HepG2 (cell line): ENCODE data around the gene COMMD7. TPM values are rescaled to one million over a fixed set of nuclear protein-coding genes. Genes with fewer than 3 reads are reported as not detected.

Experiments used
- BRD4 ChIP-seq: sonication (generic); formaldehyde crosslinking; IDR thresholded peaks from 2 replicates; pipeline ENCODE4 v1.4.0; 2020; ENCODE audit warnings: missing genetic modification reagents
- CHCHD3 ChIP-seq: sonication (generic); formaldehyde crosslinking; IDR thresholded peaks from 2 replicates; pipeline ENCODE4 v1.8.0; 2022; ENCODE audit warnings: mild to moderate bottlenecking, missing genetic modification reagents, moderate library complexity
- FOXA3 ChIP-seq: IDR thresholded peaks from 2 replicates; pipeline ENCODE4 v1.6.1; 2016; ENCODE audit warnings: missing genetic modification reagents, missing compliant biosample characterization
- GPBP1L1 ChIP-seq: sonication (generic); formaldehyde crosslinking; IDR thresholded peaks from 2 replicates; pipeline ENCODE4 v1.5.0; 2020; ENCODE audit warnings: mild to moderate bottlenecking, missing genetic modification reagents
- IRF2 ChIP-seq: IDR thresholded peaks from 2 replicates; pipeline ENCODE4 v1.6.1; 2018; ENCODE audit warnings: missing genetic modification reagents, missing compliant biosample characterization
- KMT2A ChIP-seq: sonication (generic); formaldehyde crosslinking; IDR thresholded peaks from 2 replicates; pipeline ENCODE4 v1.4.0; 2020; ENCODE audit warnings: missing genetic modification reagents
- MAFF ChIP-seq: IDR thresholded peaks from 2 replicates; pipeline ENCODE4 v1.6.1; 2011; ENCODE audit warnings: low read depth, low read length, improper control_type of control experiment
- NR2C2 ChIP-seq: sonication (generic); formaldehyde crosslinking; IDR thresholded peaks from 2 replicates; pipeline ENCODE4 v1.4.0; 2020; ENCODE audit warnings: missing genetic modification reagents, mild to moderate bottlenecking, moderate library complexity, borderline replicate concordance
- TAF15 ChIP-seq: fragments of 200-400 bp; formaldehyde crosslinking; IDR thresholded peaks from one replicate; pipeline ENCODE4 v1.6.1; 2018; ENCODE audit warnings: mild to moderate bottlenecking, low read depth, low read length; ENCODE audit not compliant: poor library complexity, severe bottlenecking
- TOPORS ChIP-seq: sonication (generic); formaldehyde crosslinking; IDR thresholded peaks from 2 replicates; pipeline ENCODE4 v1.8.0; 2023; ENCODE audit warnings: mild to moderate bottlenecking, missing genetic modification reagents
- WIZ ChIP-seq: sonication (generic); formaldehyde crosslinking; IDR thresholded peaks from 2 replicates; pipeline ENCODE4 v1.5.1; 2020; ENCODE audit warnings: mild to moderate bottlenecking, missing genetic modification reagents
- YY1 ChIP-seq: IDR thresholded peaks from 2 replicates; pipeline ENCODE4 v1.6.1; 2011; ENCODE audit warnings: low read length, low read depth, moderate library complexity, mild to moderate bottlenecking; ENCODE audit not compliant: insufficient read depth, insufficient replicate concordance
- ZFP90 ChIP-seq: sonication (generic); formaldehyde crosslinking; IDR thresholded peaks from 2 replicates; pipeline ENCODE4 v1.8.0; 2022; ENCODE audit warnings: missing genetic modification reagents, mild to moderate bottlenecking, inconsistent platforms, borderline replicate concordance
- ZNF20 ChIP-seq: sonication (generic); formaldehyde crosslinking; IDR thresholded peaks from 2 replicates; pipeline ENCODE4 v1.4.0; 2020; ENCODE audit warnings: mild to moderate bottlenecking, moderate library complexity, missing genetic modification reagents
- ZNF331 ChIP-seq: sonication (generic); formaldehyde crosslinking; IDR thresholded peaks from 2 replicates; pipeline ENCODE4 v1.4.0; 2020; ENCODE audit warnings: missing genetic modification reagents
- ZNF343 ChIP-seq: sonication (generic); formaldehyde crosslinking; IDR thresholded peaks from 2 replicates; pipeline ENCODE4 v1.4.0; 2020; ENCODE audit warnings: mild to moderate bottlenecking, missing genetic modification reagents
- ZNF557 ChIP-seq: sonication (generic); formaldehyde crosslinking; IDR thresholded peaks from 2 replicates; pipeline ENCODE4 v1.4.0; 2020; ENCODE audit warnings: missing genetic modification reagents
- ZNF7 ChIP-seq: IDR thresholded peaks from 2 replicates; pipeline ENCODE4 v1.6.1; 2016; ENCODE audit warnings: missing biosample characterization, missing genetic modification reagents
- ZNF780A ChIP-seq: sonication (generic); formaldehyde crosslinking; IDR thresholded peaks from 2 replicates; pipeline ENCODE4 v1.8.0; 2022; ENCODE audit warnings: mild to moderate bottlenecking, missing genetic modification reagents, moderate library complexity
- polyA plus RNA-seq, 8 experiments: library from polyadenylated mRNA; depleted of rRNA in 3 of 8; stranded (reverse) in 7 of 8; unstranded in 1 of 8; fragments of >200 nt; fragmentation: Illumina TruSeq in 4 of 8; extraction: Trizol in 4 of 8; gene quantifications; 2 replicates each; pipeline versions ENCODE4 v1.2.1 to v1.2.3, GENCODE V29; 2011 to 2016; ENCODE audit warnings: low read depth in 4 of 8, missing spikeins in 1 of 8, mixed read lengths in 1 of 8; ENCODE audit not compliant: insufficient read depth in 1 of 8
- total RNA-seq, 5 experiments: library from RNA; depleted of rRNA; stranded (reverse); fragments of >200 nt; fragmentation: Illumina TruSeq; extraction: Trizol; gene quantifications; 2 replicates each; pipeline ENCODE4 v1.2.3, GENCODE V29; 2016; ENCODE audit warnings: low read depth in 1 of 5
- TF ChIP-seq, protein P1 (sequence below): sonication (generic); formaldehyde crosslinking; IDR thresholded peaks from 2 replicates; pipeline ENCODE4 v1.5.0; 2020; ENCODE audit warnings: missing genetic modification reagents
- TF ChIP-seq, protein P2 (sequence below): sonication (generic); formaldehyde crosslinking; conservative IDR thresholded peaks from 2 replicates; pipeline ENCODE4 v1.4.0; 2020; ENCODE audit warnings: missing genetic modification reagents
- TF ChIP-seq, protein P3 (sequence below): sonication (generic); formaldehyde crosslinking; IDR thresholded peaks from 2 replicates; pipeline ENCODE4 v1.5.0; 2020; ENCODE audit warnings: mild to moderate bottlenecking, missing genetic modification reagents, borderline replicate concordance

Gene COMMD7
- total and polyA plus RNA-seq, 2 of the 13 experiments (the other 11 are each of a cell fraction or from before 2014, with no cell fraction given), result 42.1 to 53.3 TPM

DNA sequence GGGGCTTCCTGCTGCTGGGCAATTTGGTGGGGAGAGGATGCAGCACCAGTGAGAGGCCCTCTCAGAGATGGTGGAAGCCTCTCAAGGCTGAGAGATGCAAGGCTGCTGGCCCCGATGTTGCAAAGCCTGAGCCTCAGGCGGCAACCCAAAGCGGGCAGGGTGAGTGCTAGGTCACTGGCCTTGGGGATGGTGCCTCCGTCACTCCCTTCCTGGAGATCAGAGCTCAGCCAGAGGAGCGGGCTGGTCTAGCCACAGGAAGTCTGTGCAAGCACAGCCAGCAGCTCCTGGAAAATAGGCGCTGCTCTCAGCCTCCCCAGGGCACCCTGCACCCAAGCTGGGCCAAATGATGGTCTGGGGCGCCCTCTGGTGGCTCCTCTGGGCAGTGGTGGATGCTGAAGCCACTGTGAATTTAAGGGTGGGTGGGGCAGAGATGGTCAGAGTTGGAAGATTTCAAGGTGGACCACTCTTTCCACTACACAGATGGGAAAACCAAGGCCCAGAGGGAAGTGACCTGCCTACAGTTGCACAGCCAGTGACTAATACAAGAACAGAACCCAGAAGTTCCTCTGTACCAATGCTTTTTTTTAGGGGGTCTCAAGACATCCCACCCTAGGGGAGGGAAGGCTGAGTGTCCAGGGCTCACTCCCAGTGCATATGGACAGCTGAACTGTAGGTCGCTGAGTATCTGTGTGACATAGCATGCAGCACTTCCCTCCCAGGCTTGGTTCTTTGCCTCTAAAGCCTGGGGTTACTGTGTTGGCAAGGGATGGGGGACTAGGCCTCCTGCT, 90.3 kb downstream of the COMMD7 start (continued):
- TF ChIP-seq ZNF780A (CRISPR knock-in tag) (no peak), ZNF557 (CRISPR knock-in tag) (peak; percentile 67; the same call in 1 of the 2 replicates), YY1 (peak; percentile 83), GPBP1L1 (CRISPR knock-in tag) (no peak), BRD4 (CRISPR knock-in tag) (peak; percentile 35; the same call in 1 of the 2 replicates), KMT2A (CRISPR knock-in tag) (peak; percentile 68; the same call in 1 of the 2 replicates), FOXA3 (CRISPR knock-in tag) (peak; percentile 80), ZNF343 (CRISPR knock-in tag) (no peak), ZNF7 (0 out of 2 replicates have a peak, but pooled peaks have one; percentile 3), TAF15 (no peak), CHCHD3 (CRISPR knock-in tag) (peak; percentile 78; the same call in 1 of the 2 replicates), NR2C2 (CRISPR knock-in tag) (no peak), MAFF (no peak), WIZ (CRISPR knock-in tag) (no peak), IRF2 (peak; percentile 94), ZFP90 (CRISPR knock-in tag) (peak; percentile 98), ZNF20 (CRISPR knock-in tag) (no peak), TOPORS (CRISPR knock-in tag) (no peak), ZNF331 (CRISPR knock-in tag) (peak; percentile 94)
- TF ChIP-seq, protein P1, sequence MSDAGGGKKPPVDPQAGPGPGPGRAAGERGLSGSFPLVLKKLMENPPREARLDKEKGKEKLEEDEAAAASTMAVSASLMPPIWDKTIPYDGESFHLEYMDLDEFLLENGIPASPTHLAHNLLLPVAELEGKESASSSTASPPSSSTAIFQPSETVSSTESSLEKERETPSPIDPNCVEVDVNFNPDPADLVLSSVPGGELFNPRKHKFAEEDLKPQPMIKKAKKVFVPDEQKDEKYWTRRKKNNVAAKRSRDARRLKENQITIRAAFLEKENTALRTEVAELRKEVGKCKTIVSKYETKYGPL, result no peak
- TF ChIP-seq, protein P2, sequence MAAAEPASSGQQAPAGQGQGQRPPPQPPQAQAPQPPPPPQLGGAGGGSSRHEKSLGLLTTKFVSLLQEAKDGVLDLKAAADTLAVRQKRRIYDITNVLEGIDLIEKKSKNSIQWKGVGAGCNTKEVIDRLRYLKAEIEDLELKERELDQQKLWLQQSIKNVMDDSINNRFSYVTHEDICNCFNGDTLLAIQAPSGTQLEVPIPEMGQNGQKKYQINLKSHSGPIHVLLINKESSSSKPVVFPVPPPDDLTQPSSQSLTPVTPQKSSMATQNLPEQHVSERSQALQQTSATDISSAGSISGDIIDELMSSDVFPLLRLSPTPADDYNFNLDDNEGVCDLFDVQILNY (CRISPR knock-in tag), result no peak
- TF ChIP-seq, protein P3, sequence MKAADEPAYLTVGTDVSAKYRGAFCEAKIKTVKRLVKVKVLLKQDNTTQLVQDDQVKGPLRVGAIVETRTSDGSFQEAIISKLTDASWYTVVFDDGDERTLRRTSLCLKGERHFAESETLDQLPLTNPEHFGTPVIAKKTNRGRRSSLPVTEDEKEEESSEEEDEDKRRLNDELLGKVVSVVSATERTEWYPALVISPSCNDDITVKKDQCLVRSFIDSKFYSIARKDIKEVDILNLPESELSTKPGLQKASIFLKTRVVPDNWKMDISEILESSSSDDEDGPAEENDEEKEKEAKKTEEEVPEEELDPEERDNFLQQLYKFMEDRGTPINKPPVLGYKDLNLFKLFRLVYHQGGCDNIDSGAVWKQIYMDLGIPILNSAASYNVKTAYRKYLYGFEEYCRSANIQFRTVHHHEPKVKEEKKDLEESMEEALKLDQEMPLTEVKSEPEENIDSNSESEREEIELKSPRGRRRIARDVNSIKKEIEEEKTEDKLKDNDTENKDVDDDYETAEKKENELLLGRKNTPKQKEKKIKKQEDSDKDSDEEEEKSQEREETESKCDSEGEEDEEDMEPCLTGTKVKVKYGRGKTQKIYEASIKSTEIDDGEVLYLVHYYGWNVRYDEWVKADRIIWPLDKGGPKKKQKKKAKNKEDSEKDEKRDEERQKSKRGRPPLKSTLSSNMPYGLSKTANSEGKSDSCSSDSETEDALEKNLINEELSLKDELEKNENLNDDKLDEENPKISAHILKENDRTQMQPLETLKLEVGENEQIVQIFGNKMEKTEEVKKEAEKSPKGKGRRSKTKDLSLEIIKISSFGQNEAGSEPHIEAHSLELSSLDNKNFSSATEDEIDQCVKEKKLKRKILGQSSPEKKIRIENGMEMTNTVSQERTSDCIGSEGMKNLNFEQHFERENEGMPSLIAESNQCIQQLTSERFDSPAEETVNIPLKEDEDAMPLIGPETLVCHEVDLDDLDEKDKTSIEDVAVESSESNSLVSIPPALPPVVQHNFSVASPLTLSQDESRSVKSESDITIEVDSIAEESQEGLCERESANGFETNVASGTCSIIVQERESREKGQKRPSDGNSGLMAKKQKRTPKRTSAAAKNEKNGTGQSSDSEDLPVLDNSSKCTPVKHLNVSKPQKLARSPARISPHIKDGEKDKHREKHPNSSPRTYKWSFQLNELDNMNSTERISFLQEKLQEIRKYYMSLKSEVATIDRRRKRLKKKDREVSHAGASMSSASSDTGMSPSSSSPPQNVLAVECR, result peak; percentile 70; the same call in 1 of the 2 replicates
